Measurements from ENCODE around the gene PHACTR2.

DNA sequence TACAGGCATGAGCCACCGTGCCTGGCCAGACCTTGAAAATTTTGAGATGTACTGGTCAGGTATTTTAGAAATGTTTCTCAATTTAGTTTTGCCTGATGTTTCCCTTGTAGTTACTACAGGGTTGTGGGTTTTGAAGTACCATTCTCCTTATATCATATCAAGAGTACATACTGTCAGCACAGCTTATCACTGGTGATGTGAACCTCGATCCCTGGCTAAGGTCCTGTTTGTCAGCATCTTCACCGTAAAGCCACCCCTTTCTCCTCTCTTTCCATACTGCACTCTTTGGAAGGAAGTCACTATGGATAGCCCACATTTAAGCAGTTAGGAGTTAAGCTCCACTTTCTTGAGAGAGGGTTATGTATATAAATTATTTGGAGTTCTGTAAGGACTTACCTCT lies 27.8 kb downstream of the PHACTR2 start:
- TF ChIP-seq, protein P1, sequence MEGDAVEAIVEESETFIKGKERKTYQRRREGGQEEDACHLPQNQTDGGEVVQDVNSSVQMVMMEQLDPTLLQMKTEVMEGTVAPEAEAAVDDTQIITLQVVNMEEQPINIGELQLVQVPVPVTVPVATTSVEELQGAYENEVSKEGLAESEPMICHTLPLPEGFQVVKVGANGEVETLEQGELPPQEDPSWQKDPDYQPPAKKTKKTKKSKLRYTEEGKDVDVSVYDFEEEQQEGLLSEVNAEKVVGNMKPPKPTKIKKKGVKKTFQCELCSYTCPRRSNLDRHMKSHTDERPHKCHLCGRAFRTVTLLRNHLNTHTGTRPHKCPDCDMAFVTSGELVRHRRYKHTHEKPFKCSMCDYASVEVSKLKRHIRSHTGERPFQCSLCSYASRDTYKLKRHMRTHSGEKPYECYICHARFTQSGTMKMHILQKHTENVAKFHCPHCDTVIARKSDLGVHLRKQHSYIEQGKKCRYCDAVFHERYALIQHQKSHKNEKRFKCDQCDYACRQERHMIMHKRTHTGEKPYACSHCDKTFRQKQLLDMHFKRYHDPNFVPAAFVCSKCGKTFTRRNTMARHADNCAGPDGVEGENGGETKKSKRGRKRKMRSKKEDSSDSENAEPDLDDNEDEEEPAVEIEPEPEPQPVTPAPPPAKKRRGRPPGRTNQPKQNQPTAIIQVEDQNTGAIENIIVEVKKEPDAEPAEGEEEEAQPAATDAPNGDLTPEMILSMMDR (IDR thresholded peaks at IDR 0.05), result no peak
- TF ChIP-seq POLR2A (IDR thresholded peaks at IDR 0.05), result no peak

All from thyroid gland (tissue), 4 donors.